ENCODE data around the gene MLPH.

- TF ChIP-seq CTCF (conservative IDR thresholded peaks at IDR 0.05; ENCODE audit: low read depth, low read length): no peak
- no peak for TF ChIP-seq POLR2A (IDR thresholded peaks at IDR 0.05; ENCODE audit: low read depth, low read length)
- no peak for TF ChIP-seq RCOR1 (IDR thresholded peaks at IDR 0.05; ENCODE audit: insufficient replicate concordance, low read length)
- no peak for TF ChIP-seq CEBPB (IDR thresholded peaks at IDR 0.05; ENCODE audit: low read depth, low read length)
- TF ChIP-seq MXI1 (IDR thresholded peaks at IDR 0.05; ENCODE audit: borderline replicate concordance, low read depth, low read length): no peak
- TF ChIP-seq MAZ (IDR thresholded peaks at IDR 0.05; ENCODE audit: borderline replicate concordance, low read depth, low read length): peak; percentile 17; the same call in 1 of the 2 replicates
- TF ChIP-seq SMC3 (IDR thresholded peaks at IDR 0.05; ENCODE audit: low read depth, low read length): no peak
- no peak for TF ChIP-seq RAD21 (IDR thresholded peaks at IDR 0.05; ENCODE audit: low read length)
These were observed 70.0 kb downstream of the MLPH start for GRCh38 chr2:237556773-237557632.

All from IMR-90 (cell line).